HepG2 (cell line): ENCODE results near the gene GDI1. TPM values are rescaled to one million over a fixed set of nuclear protein-coding genes. Genes with fewer than 3 reads are reported as not detected.

ENCODE experiments used
- ATAC-seq: fragments of 200-7000 bp; cut with Tn5 transposase; 3 replicates; pipeline ENCODE4 v1.9.1; 2020; ENCODE audit warnings: mild to moderate bottlenecking, moderate library complexity
- BruUV-seq: library from RNA; stranded (reverse); fragments of 400-500 nt; replicated peaks from 2 replicates; lab custom pipeline; 2021; lab: Mats Ljungman, UMichigan
- CTCF ChIA-PET: fragments of 300-600 bp; formaldehyde crosslinking; extraction: SDS; loops from one replicate; lab custom pipeline; 2021; ENCODE audit warnings: low total read pairs, inconsistent platforms, low intra/inter-chr PET ratio; lab: Yijun Ruan, JAX
- POLR2A ChIA-PET: fragments of 350-600 bp; sonication (Branson Sonifier 250); formaldehyde crosslinking; loops from one replicate; lab custom pipeline; 2020; ENCODE audit warnings: antibody characterized with exemption, inconsistent platforms; lab: Yijun Ruan, JAX
- DNase-seq: peaks from one replicate; pipeline ENCODE4 v3.0.0-alpha.2; 2015; ENCODE audit warnings: low spot score
- FAIRE-seq: peaks from 3 replicates; lab custom pipeline; 2011; peaks lifted over from hg19 to GRCh38; lab: Jason Lieb, UNC
- H2AFZ ChIP-seq: one replicate; pipeline ENCODE4 v1.6.1; 2011; ENCODE audit warnings: low read length, inconsistent platforms
- H3K27ac ChIP-seq: fragments of 300-600 bp; 3 replicates; pipeline ENCODE4 v1.8.0; 2011; ENCODE audit warnings: mixed run types, mild to moderate bottlenecking, mixed read lengths, low read length, inconsistent platforms; ENCODE audit not compliant: insufficient read depth; ENCODE audit errors: extremely low read length
- H3K27me3 ChIP-seq, 2 experiments: fragments of 200-600 bp in 1 of 2; 2 replicates in 1 of 2; 3 replicates in 1 of 2; pipeline versions ENCODE4 v1.6.0 to v1.8.0; 2011; ENCODE audit warnings: low read length in 2 of 2, mild to moderate bottlenecking in 2 of 2, moderate library complexity in 2 of 2, inconsistent platforms in 1 of 2; ENCODE audit not compliant: insufficient read depth in 2 of 2, control insufficient read depth in 1 of 2
- H3K36me3 ChIP-seq, 2 experiments: fragments of 200-600 bp in 1 of 2; replicated peaks in 1 of 2; 2 replicates in 1 of 2; 3 replicates in 1 of 2; pipeline versions ENCODE4 v1.5.1 to v1.8.0; 2011; ENCODE audit warnings: low read length in 2 of 2, inconsistent platforms in 1 of 2; ENCODE audit not compliant: insufficient read depth in 2 of 2, control insufficient read depth in 1 of 2
- H3K4me1 ChIP-seq: 2 replicates; pipeline ENCODE4 v1.5.1; 2012; ENCODE audit warnings: low read length, inconsistent platforms; ENCODE audit not compliant: insufficient read depth
- H3K4me2 ChIP-seq: 2 replicates; pipeline ENCODE4 v1.6.0; 2011; ENCODE audit warnings: low read depth, low read length, inconsistent platforms
- H3K4me3 ChIP-seq, 3 experiments: fragments of 200-600 bp in 1 of 3; sonication (generic), shearing (Covaris generic) in 1 of 3; replicated peaks in 1 of 3; 2 replicates each; pipeline ENCODE4 v1.5.1; 2011 to 2016; ENCODE audit warnings: low read length in 3 of 3, inconsistent platforms in 2 of 3, low read depth in 2 of 3, mild to moderate bottlenecking in 2 of 3, control low read depth in 1 of 3, mixed read lengths in 1 of 3; ENCODE audit not compliant: insufficient read depth in 1 of 3
- H3K79me2 ChIP-seq: one replicate; pipeline ENCODE4 v1.6.1; 2011; ENCODE audit warnings: low read length, inconsistent platforms; ENCODE audit not compliant: insufficient read depth
- H3K9ac ChIP-seq: 2 replicates; pipeline ENCODE4 v1.6.0; 2011; ENCODE audit warnings: mild to moderate bottlenecking, low read depth, low read length, inconsistent platforms; ENCODE audit not compliant: insufficient read depth
- H3K9me3 ChIP-seq: 2 replicates; pipeline ENCODE4 v1.5.1; 2012; ENCODE audit warnings: mild to moderate bottlenecking, low read length
- H4K20me1 ChIP-seq: 2 replicates; pipeline ENCODE4 v1.6.0; 2011; ENCODE audit warnings: inconsistent platforms, mild to moderate bottlenecking, low read length, moderate library complexity; ENCODE audit not compliant: insufficient read depth
- ARNT2 ChIP-seq: sonication (generic); formaldehyde crosslinking; IDR thresholded peaks from 2 replicates; pipeline ENCODE4 v1.8.0; 2022; ENCODE audit warnings: mild to moderate bottlenecking, low read depth, missing genetic modification reagents, moderate library complexity
- BATF2 ChIP-seq: sonication (generic); formaldehyde crosslinking; IDR thresholded peaks from 2 replicates; pipeline ENCODE4 v1.8.0; 2022; ENCODE audit warnings: mild to moderate bottlenecking, missing genetic modification reagents, moderate library complexity
- ELF1 ChIP-seq: sonication (generic); formaldehyde crosslinking; IDR thresholded peaks from 2 replicates; pipeline ENCODE4 v1.4.0; 2020; ENCODE audit warnings: missing genetic modification reagents
- PAXIP1 ChIP-seq: sonication (generic); formaldehyde crosslinking; conservative IDR thresholded peaks from 2 replicates; pipeline ENCODE4 v1.4.0; 2020; ENCODE audit warnings: mild to moderate bottlenecking, missing genetic modification reagents, moderate library complexity
- SOX13 ChIP-seq, 3 experiments: fragments of 450-650 bp in 1 of 3; sonication (generic) in 1 of 3; formaldehyde crosslinking in 1 of 3; IDR thresholded peaks in 2 of 3; conservative IDR thresholded peaks in 1 of 3; 2 replicates each; pipeline versions ENCODE4 v1.5.0 to v1.6.1; 2016 to 2020; ENCODE audit warnings: antibody characterized with exemption in 1 of 3, mild to moderate bottlenecking in 1 of 3, missing compliant biosample characterization in 1 of 3, missing genetic modification reagents in 1 of 3, moderate library complexity in 1 of 3
- SSRP1 ChIP-seq: IDR thresholded peaks from 2 replicates; pipeline ENCODE4 v1.6.1; 2016; ENCODE audit warnings: control low read depth
- TARDBP ChIP-seq: sonication (generic); formaldehyde crosslinking; IDR thresholded peaks from 2 replicates; pipeline ENCODE4 v1.8.0; 2022; ENCODE audit warnings: mild to moderate bottlenecking, missing genetic modification reagents
- ZBTB10 ChIP-seq: sonication (generic); formaldehyde crosslinking; IDR thresholded peaks from 2 replicates; pipeline ENCODE4 v1.4.0; 2020; ENCODE audit warnings: missing genetic modification reagents, borderline replicate concordance
- ZNF30 ChIP-seq: sonication (generic); formaldehyde crosslinking; IDR thresholded peaks from 2 replicates; pipeline ENCODE4 v1.5.0; 2020; ENCODE audit warnings: mild to moderate bottlenecking, missing genetic modification reagents
- ZNF549 ChIP-seq: sonication (generic); formaldehyde crosslinking; IDR thresholded peaks from 2 replicates; pipeline ENCODE4 v1.5.0; 2020; ENCODE audit warnings: missing genetic modification reagents
- ZNF558 ChIP-seq: sonication (generic); formaldehyde crosslinking; IDR thresholded peaks from 2 replicates; pipeline ENCODE4 v1.9.0; 2022; ENCODE audit warnings: mild to moderate bottlenecking, missing genetic modification reagents, borderline replicate concordance
- ZSCAN30 ChIP-seq: sonication (generic); formaldehyde crosslinking; IDR thresholded peaks from 2 replicates; pipeline ENCODE4 v1.5.0; 2020; ENCODE audit warnings: mild to moderate bottlenecking, missing genetic modification reagents
- WGBS: methylation state at CpG from one replicate; pipeline ENCODE4 v1.1.6; 2017; ENCODE audit warnings: low lambda C conversion rate; 5-methylcytosine and 5-hydroxymethylcytosine counted together
- in situ Hi-C: cut with HindIII; loops from 2 replicates; pipeline ENCODE4 v1.10.0; 2017; ENCODE audit warnings: low pct_unique_long_range_greater_than_20kb; ENCODE audit not compliant: extremely low pct_ligation_motif_present
- intact Hi-C: fragments of 100-400 bp; cut with micrococcal nuclease; formaldehyde crosslinking; loops from one replicate; pipeline ENCODE4 v1.10.0; 2022; ENCODE audit not compliant: unreplicated experiment
- polyA plus RNA-seq, 8 experiments: library from polyadenylated mRNA; depleted of rRNA in 3 of 8; stranded (reverse) in 7 of 8; unstranded in 1 of 8; fragments of >200 nt; fragmentation: Illumina TruSeq in 4 of 8; extraction: Trizol in 4 of 8; gene quantifications; 2 replicates each; pipeline versions ENCODE4 v1.2.1 to v1.2.3, GENCODE V29; 2011 to 2016; ENCODE audit warnings: low read depth in 4 of 8, missing spikeins in 1 of 8, mixed read lengths in 1 of 8; ENCODE audit not compliant: insufficient read depth in 1 of 8
- total RNA-seq, 5 experiments: library from RNA; depleted of rRNA; stranded (reverse); fragments of >200 nt; fragmentation: Illumina TruSeq; extraction: Trizol; gene quantifications; 2 replicates each; pipeline ENCODE4 v1.2.3, GENCODE V29; 2016; ENCODE audit warnings: low read depth in 1 of 5
- TF ChIP-seq, protein P1 (sequence below): IDR thresholded peaks from 2 replicates; pipeline ENCODE4 v1.6.1; 2016; ENCODE audit warnings: low read depth, borderline replicate concordance
- TF ChIP-seq, protein P2 (sequence below): sonication (generic); formaldehyde crosslinking; IDR thresholded peaks from 2 replicates; pipeline ENCODE4 v1.8.0; 2022; ENCODE audit warnings: mild to moderate bottlenecking, missing genetic modification reagents, borderline replicate concordance

Gene GDI1
- total and polyA plus RNA-seq, 2 of the 13 experiments (the other 11 are each of a cell fraction or from before 2014, with no cell fraction given) = 17.4 to 105 TPM

- Histone ChIP-seq H3K79me2 (peaks cover 2% of the 10 kb centered on the region), H3K4me1 (peaks cover 11% of the 10 kb centered on the region), H3K9ac (peak within 1 kb of the TSS; percentile 78), H3K27ac (no peak within 1 kb of the TSS), H2AFZ (no peak within 1 kb of the TSS), H3K4me3 (peak within 1 kb of the TSS; percentile 40 to 75 (median 65)), H3K36me3 (peaks cover 0 to 2% of the 10 kb centered on the region in 2 experiments; a peak in 2 of 5 replicates), H3K27me3 (no peaks in the 10 kb centered on the region), H3K4me2 (peak within 1 kb of the TSS; percentile 71), H4K20me1 (no peaks in the 10 kb centered on the region), H3K9me3 (no peaks in the 10 kb centered on the region)
- FAIRE-seq = no peak
- WGBS = no CpG with 5 or more reads among the region's 94 CpGs
- CTCF ChIA-PET = no interaction called here
- in situ Hi-C loops (no loop called here), intact Hi-C loops (no loop called here)
- ATAC-seq = peak; percentile 84
- BruUV-seq = no TSS peak
- no peak for DNase-seq
- POLR2A ChIA-PET = interaction anchor here (0.6 to 1.6 kb wide), 3 partner anchors 16 to 80 kb away, joined by 4 to 6 read pairs (median 4); partner anchors contain the start of genes ATP6AP1 and SLC10A3
- no peak for TF ChIP-seq ZSCAN30 (CRISPR knock-in tag)
- no peak for TF ChIP-seq PAXIP1 (CRISPR knock-in tag)
- TF ChIP-seq SSRP1 = no peak
- TF ChIP-seq, protein P1, sequence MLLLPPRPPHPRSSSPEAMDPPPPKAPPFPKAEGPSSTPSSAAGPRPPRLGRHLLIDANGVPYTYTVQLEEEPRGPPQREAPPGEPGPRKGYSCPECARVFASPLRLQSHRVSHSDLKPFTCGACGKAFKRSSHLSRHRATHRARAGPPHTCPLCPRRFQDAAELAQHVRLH (CRISPR knock-in tag) = no peak
- TF ChIP-seq ZNF549 (CRISPR knock-in tag) = no peak
- no peak for TF ChIP-seq ZBTB10 (CRISPR knock-in tag)
- TF ChIP-seq ZNF558 (CRISPR knock-in tag) = no peak
- TF ChIP-seq ARNT2 (CRISPR knock-in tag) = peak; percentile 37; the same call in 1 of the 2 replicates
- no peak for TF ChIP-seq SOX13 (IDR thresholded peaks at IDR 0.05)
- TF ChIP-seq SOX13 (CRISPR knock-in tag; conservative IDR thresholded peaks at IDR 0.05 in 1 of 2, IDR thresholded peaks at IDR 0.05 in 1 of 2) = no peak
- no peak for TF ChIP-seq TARDBP
- TF ChIP-seq, protein P2, sequence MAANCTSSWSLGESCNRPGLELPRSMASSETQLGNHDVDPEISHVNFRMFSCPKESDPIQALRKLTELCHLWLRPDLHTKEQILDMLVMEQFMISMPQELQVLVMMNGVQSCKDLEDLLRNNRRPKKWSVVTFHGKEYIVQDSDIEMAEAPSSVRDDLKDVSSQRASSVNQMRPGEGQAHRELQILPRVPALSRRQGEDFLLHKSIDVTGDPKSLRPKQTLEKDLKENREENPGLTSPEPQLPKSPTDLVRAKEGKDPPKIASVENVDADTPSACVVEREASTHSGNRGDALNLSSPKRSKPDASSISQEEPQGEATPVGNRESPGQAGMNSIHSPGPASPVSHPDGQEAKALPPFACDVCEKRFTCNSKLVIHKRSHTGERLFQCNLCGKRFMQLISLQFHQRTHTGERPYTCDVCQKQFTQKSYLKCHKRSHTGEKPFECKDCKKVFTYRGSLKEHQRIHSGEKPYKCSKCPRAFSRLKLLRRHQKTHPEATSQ = no peak
- TF ChIP-seq ZNF30 (CRISPR knock-in tag) = no peak
- TF ChIP-seq ELF1 = no peak
- no peak for TF ChIP-seq BATF2 (CRISPR knock-in tag)
Measured at GRCh38 chrX:154443992-154444754, 7.2 kb downstream of the GDI1 start, which contains the start of gene FAM50A. Gene FAM50A (plus strand): TSS chrX:154444141. CDS start chrX:154444236, 95 bp downstream.
